ENCODE data around the gene ATP5F1A.

The ATP5F1A gene

DNA sequence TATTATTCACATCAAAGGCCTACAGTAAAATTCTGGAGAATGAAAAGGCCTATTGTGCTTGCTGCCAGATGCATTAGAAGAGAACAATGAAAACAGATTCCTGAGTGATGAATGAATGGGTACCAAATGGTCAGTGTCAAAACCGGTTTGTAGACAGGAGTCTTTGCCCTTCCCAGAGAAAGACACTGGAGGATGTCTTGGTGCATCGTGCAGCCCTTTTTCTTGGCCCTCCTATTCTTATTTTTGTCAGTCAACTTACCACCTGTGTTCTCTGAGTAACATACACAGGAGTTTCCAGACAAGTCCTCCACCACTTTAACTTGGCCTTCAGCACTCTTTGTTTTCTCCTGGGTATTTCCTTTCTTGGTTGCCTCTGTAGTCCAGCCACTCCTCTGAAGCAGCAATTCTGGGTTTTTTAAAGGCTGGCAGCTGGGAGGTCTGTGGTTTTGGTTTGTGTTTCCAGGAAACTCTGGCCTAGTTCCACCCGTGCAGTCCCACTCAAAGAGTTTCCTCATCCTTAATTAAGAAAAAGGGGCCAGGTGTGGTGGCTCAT lies 55.4 kb downstream of the ATP5F1A start:
- DNase-seq, result peak; percentile 23

DNA sequence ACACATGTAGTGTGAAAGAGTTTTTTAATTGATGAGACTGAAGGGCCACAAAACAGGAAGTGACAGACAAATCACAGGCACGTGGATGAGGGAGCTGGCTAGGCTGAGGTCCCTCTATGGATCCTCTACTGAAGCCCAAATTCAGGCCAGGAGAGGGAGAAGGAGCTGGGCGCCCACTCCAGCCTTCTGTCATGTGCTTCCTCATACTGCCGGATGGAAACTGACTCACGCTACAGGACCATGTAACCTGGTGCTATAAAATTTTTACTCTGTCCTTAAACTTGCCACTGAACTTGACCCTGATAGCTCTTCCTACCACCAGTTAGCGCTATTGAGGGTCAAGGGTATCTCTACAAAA lies 57.4 kb downstream of the ATP5F1A start:
- no peak for DNase-seq

DNA sequence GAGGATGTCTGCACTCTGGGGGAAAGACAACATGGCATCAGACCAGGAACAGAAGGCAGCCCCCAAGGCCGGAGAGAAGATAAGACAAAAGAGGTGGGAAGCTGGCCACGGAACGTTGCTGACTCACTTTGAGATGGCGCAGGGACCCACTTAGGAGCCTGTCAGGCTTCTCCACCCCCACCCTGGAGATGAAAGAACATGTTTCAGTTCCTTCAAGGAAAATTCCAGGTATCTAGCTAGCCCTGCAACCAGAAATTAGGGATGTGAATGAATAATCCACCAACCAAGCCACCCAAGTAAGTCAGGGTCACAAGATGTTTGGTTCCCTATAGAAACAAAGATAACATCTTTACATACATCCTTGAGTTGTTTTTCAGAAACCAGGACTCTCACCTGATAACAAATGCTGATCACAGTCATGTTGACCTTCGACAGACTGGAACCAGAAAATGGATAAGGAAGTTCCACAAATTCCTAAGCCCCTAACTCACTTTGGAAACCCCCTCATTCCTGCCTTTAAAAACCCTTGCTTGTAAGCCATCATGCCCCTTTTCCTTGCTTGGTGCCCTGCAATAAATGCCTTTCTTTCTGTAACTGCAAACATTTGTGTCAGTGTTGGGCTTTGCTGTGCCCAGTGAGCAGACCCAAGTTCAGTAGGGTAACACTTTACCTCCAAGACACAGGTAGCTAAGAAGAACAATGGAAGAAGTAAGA lies 57.9 kb downstream of the ATP5F1A start:
- no peak for DNase-seq

DNA sequence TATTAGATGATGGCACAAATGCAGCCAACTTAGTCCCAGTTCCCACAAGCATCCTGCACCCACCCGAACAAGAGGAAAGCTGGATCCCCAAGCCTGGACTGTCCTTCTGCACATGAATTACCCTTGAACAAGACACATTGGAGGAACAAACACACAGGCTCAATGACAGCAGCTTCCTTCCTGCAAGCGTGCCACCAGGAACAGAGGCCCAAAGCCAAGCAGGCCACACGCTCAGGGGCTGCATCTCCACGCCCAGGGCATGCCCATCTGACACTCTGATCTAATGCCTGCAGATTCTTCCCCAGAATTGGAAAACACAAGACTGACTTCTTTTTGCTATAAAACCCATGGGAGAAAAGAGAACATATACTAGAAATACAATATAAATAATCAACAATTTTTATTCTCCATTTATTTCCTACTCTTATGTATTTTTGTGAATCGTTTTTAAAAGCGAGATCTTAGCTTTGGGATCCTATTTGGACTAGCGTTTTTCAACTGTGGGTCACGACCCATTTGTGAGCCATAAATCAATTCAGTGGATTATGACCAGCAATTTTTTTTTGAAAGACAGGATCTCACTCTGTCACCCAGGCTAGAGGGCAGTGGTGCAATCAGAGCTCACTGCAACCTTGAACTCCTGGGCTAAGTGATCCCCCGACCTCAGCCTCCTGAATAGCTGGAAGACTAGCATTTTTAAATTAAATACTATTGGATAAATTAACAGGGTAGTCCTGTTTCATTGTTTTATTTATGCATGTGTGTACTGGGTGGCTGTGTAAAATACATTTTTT lies 60.4 kb downstream of the ATP5F1A start:
- DNase-seq, result no peak

DNA sequence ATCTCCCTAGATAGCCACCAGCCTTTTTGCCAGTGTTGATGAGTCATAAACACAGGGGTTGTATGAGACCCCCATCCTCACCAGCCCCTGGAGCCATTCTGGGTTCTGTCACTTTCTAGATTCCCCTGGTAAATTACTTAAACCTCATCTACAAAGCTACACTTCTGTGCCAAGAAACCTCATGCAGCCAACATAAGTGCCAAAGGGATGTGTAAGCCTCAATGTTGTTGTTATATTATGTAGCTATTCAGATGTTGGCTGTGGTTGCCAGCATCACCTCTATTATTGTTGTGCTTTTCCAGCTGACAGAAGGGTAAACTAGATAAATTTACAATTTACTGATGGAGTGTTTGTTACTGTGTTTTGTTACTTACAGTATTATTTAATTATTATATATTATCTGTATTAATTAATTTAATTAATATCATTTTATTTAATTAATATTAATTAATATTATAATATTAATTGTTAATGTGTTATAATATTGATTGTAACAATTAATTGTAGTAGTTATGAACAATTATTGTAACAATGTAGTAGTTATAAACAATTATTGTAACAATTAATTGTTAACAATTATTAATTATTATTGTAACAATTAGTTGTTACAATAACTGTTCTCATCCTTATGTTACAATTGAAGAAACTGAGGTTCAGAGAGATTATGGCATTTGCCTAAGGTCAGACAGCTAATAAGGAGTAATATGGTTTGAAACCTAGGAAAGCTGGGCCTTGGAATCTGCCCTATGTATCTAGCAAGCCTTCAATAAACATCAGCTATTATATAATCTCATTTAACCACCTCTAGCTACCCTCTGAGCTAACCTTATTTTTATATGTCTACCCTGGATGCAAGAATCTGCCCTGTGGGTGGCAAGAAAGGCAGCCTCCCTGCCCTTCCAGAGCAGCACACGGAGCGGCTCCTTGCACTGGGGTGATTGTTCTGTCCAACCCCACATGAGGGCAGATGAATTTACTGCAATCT lies 62.1 kb downstream of the ATP5F1A start:
- no peak for DNase-seq

DNA sequence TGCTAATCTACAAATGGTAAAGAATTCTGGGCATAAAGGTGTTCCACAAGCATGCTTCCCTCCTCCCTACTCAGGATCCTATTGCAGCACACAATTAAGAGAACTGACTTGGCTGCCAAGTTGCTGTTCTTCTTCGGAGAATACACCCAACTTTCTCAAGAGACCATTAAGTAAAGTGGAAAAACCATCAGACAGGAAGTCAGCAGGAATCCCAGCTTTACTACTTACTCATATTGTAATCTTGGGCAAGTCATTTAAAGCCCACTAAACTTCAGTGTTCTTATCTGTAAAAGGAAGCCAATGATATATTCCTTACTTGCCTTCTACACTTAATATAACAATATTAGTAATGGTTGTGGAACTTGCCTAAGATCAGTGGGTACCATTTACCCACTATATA lies 63.9 kb downstream of the ATP5F1A start:
- DNase-seq, result no peak

DNA sequence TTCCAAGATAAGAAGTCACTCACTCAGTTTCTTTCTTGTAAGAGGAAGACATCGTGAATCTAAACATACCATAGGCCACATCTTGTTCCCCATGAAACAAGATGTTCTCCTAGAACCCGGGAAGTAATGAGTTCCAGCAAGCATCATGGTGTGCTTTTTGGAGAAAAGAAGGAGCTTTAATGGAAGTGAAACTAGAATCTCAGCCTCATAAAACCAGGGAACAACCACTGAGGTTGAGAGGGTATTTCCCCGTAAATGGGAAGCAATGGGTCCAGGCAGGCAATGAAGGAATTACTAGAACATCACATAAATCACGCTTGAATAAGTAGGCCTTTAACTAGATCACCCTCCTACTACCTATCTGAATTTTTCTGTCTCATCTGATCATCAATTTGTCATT lies 66.4 kb downstream of the ATP5F1A start:
- DNase-seq, result no peak

All from right hindlimb (tissue), 1 donor.